GM18868 (cell line): ENCODE measurements around the gene CFAP70.
"Not testable (repeated sequence)": the region's sequence is repeated elsewhere in the genome, so short reads cannot be mapped to it uniquely, and the experiment has no call there.

Experiments used
- ATAC-seq: cut with Tn5 transposase; IDR thresholded peaks from one replicate; pipeline ENCODE4 v1.9.1; 2021; ENCODE audit warnings: mild to moderate bottlenecking, moderate library complexity; ENCODE audit not compliant: unreplicated experiment

CFAP70 gene

GRCh38 chr10:73340121-73340520 is 18.5 kb downstream of the CFAP70 start:
- ATAC-seq, result no peak

- ATAC-seq, result no peak
Measured at GRCh38 chr10:73339436-73339835, 19.2 kb downstream of the CFAP70 start.

GRCh38 chr10:73338801-73339368 is 19.8 kb downstream of the CFAP70 start:
- no peak for ATAC-seq

GRCh38 chr10:73333202-73333601 is 25.5 kb downstream of the CFAP70 start:
- ATAC-seq, result no peak

- ATAC-seq, result no peak
Measured at GRCh38 chr10:73332379-73332778, 26.3 kb downstream of the CFAP70 start.

- ATAC-seq, result not testable (repeated sequence)
Measured at GRCh38 chr10:73328523-73328922, 30.1 kb downstream of the CFAP70 start.

- ATAC-seq, result not testable (repeated sequence)
Measured at GRCh38 chr10:73325290-73325689, 33.4 kb downstream of the CFAP70 start.

- ATAC-seq, result not testable (repeated sequence)
Measured at GRCh38 chr10:73323582-73323981, 35.1 kb downstream of the CFAP70 start.

- ATAC-seq, result no peak
Measured at GRCh38 chr10:73310475-73310874, 48.2 kb downstream of the CFAP70 start.

- no peak for ATAC-seq
Measured at GRCh38 chr10:73307203-73307800, 51.4 kb downstream of the CFAP70 start.

GRCh38 chr10:73306171-73306708 is 52.4 kb downstream of the CFAP70 start:
- ATAC-seq, result no peak

- ATAC-seq, result no peak
Measured at GRCh38 chr10:73296946-73297345, 61.7 kb downstream of the CFAP70 start.

- ATAC-seq, result no peak
Measured at GRCh38 chr10:73293461-73293860, 65.2 kb downstream of the CFAP70 start.

- ATAC-seq, result no peak
Measured at GRCh38 chr10:73289958-73290357, 68.7 kb downstream of the CFAP70 start.

GRCh38 chr10:73287441-73287840 is 71.2 kb downstream of the CFAP70 start:
- no peak for ATAC-seq

GRCh38 chr10:73281097-73281496 is 77.6 kb downstream of the CFAP70 start:
- no peak for ATAC-seq

- no peak for ATAC-seq
Measured at GRCh38 chr10:73264423-73264822, 94.2 kb downstream of the CFAP70 start.

GRCh38 chr10:73263693-73264347 is 94.8 kb downstream of the CFAP70 start:
- no peak for ATAC-seq

GRCh38 chr10:73262880-73263555 is 95.6 kb downstream of the CFAP70 start:
- ATAC-seq, result no peak

GRCh38 chr10:73262105-73262730 is 96.4 kb downstream of the CFAP70 start:
- ATAC-seq, result no peak

GRCh38 chr10:73261362-73261995 is 97.2 kb downstream of the CFAP70 start:
- no peak for ATAC-seq
